ENCODE results near the gene PLXNC1. TPM values are rescaled to one million over a fixed set of nuclear protein-coding genes. Genes with fewer than 3 reads are reported as not detected.

Gene PLXNC1
- polyA plus RNA-seq, 1 experiment, result 2.2 TPM

DNA sequence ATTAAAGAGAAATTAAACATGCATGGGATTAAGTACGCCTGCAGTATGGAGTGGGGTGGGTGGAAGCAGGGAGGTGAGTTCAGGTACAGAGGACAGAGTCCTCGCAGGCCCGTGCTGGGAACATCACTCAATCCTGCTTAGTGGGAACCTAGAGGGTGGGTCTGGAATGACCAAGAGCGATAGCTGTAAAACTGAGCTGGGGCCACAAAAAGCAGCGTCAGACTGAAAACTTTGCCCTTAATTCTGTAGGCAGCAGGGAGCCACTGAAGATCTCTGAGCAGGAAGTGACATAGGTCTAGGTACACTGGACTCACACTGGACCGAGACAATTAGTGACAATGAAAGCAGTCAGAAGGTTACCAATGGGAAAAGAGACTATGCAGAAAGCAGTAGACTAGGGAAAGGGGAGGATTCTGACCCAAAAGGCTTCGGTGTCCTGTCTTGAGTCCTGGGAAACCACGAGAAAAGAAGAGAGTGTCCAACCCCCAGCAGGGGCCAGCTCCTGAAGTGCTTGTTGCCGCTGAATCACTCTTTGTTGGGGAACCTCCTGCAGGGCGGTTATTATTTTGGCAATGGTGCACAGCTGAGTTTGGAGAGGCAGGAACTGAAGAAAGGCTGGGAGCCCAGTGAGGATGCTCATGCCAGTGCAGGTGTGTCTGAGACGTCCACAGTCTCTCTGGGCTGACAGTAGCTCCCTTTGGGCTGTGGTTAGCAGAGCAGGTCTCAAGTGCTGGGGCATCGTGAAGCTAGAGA lies 97.4 kb downstream of the PLXNC1 start:
- Histone ChIP-seq H3K4me3 (ENCODE audit: low read depth, low read length) (no peak overlapping the region), H3K36me3 (ENCODE audit: control insufficient read depth, insufficient read depth, low read length) (no peaks in the 10 kb centered on the region), H3K27me3 (ENCODE audit: control insufficient read depth, insufficient read depth, low read length) (no peaks in the 10 kb centered on the region; the same call in 1 of the 2 replicates)
- CTCF ChIA-PET, result interaction anchor here (1.5 kb wide), 1 partner anchor 9 kb away, joined by 3 read pairs; no protein-coding TSS in a partner anchor
- DNase-seq (ENCODE audit: low read depth), result no peak
- TF ChIP-seq, protein P1, sequence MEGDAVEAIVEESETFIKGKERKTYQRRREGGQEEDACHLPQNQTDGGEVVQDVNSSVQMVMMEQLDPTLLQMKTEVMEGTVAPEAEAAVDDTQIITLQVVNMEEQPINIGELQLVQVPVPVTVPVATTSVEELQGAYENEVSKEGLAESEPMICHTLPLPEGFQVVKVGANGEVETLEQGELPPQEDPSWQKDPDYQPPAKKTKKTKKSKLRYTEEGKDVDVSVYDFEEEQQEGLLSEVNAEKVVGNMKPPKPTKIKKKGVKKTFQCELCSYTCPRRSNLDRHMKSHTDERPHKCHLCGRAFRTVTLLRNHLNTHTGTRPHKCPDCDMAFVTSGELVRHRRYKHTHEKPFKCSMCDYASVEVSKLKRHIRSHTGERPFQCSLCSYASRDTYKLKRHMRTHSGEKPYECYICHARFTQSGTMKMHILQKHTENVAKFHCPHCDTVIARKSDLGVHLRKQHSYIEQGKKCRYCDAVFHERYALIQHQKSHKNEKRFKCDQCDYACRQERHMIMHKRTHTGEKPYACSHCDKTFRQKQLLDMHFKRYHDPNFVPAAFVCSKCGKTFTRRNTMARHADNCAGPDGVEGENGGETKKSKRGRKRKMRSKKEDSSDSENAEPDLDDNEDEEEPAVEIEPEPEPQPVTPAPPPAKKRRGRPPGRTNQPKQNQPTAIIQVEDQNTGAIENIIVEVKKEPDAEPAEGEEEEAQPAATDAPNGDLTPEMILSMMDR (IDR thresholded peaks at IDR 0.05; ENCODE audit: insufficient read depth, low read depth, low read length), result no peak
- POLR2A ChIA-PET, result interaction anchor here (0.5 kb wide), 1 partner anchor 190 kb away, joined by 3 read pairs; no protein-coding TSS in a partner anchor

DNA sequence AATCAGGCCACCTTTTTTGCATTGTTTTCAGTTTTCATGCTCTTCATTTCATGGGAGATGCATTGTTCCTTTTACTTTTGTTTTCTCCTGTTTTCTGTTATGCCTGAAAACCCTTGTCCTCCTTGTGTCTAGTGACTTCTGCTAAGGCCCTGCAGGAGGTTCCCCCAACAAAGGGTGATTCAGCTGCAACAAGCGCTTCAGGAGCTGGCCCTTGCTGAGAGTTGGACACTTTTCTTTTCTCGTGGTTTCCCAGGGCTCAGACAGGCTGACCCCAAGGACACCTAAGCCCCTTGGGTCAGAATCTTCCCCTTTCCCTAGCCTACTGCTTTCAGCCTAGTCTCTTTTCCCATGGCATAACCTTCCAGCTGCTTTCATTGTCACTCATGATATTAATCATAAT lies 98.9 kb downstream of the PLXNC1 start:
- no peak overlapping the region for H3K4me3 ChIP-seq (ENCODE audit: low read depth, low read length)
- TF ChIP-seq, protein P1 (IDR thresholded peaks at IDR 0.05; ENCODE audit: insufficient read depth, low read depth, low read length), result no peak
- DNase-seq (ENCODE audit: low read depth), result no peak
- H3K27me3 ChIP-seq (ENCODE audit: control insufficient read depth, insufficient read depth, low read length), result no peaks in the 10 kb centered on the region; the same call in 1 of the 2 replicates
- H3K36me3 ChIP-seq (ENCODE audit: control insufficient read depth, insufficient read depth, low read length), result no peaks in the 10 kb centered on the region
- POLR2A ChIA-PET, result no interaction called here
- CTCF ChIA-PET, result interaction anchor here (0.9 to 1.5 kb wide), 2 partner anchors 8 to 41 kb away, joined by 3 read pairs; no protein-coding TSS in a partner anchor

DNA sequence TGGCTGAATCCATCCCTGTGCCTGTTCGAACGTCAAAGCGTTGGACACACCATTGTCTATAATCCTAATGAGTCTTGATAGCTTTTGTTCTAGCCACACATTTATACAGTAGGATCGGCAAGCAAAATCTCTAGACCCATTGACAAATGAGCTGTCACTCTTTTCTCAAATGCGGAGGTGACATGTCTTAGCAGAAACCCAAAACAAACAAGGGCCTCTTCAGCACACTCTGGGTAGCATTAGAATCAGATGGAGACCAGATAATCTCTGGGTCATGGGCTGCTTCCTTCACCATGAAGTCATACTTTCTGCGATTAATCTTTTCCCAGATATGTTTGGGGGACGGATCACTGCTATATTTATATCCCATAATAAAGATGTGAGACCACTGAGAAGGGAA lies 100.2 kb downstream of the PLXNC1 start:
- H3K36me3 ChIP-seq (ENCODE audit: control insufficient read depth, insufficient read depth, low read length), result no peaks in the 10 kb centered on the region
- ChIA-PET CTCF (no interaction called here), POLR2A (no interaction called here)
- no peak for DNase-seq (ENCODE audit: low read depth)
- no peaks in the 10 kb centered on the region; the same call in 1 of the 2 replicates for H3K27me3 ChIP-seq (ENCODE audit: control insufficient read depth, insufficient read depth, low read length)
- TF ChIP-seq, protein P1 (IDR thresholded peaks at IDR 0.05; ENCODE audit: insufficient read depth, low read depth, low read length), result no peak
- no peak overlapping the region for H3K4me3 ChIP-seq (ENCODE audit: low read depth, low read length)

DNA sequence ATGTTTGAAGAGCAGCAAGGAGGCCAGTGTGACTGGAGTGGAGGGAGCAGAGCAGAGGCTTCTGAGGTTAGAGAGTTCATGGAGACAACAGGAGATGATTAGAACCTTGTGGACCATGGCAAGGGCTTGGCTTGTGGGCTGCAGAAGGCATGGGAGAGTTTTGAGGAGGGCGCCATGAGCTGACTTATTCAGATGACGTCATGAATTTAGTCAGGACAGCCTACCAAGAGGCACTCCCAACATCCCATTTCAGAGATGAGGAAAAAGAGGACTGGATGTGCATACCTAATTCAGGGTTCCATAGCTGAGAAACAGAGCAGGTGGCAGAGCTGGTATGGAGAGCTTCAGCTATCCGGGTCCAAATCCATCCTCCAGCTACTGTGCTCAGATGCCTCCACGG lies 101.8 kb downstream of the PLXNC1 start:
- Histone ChIP-seq H3K4me3 (ENCODE audit: low read depth, low read length) (no peak overlapping the region), H3K36me3 (ENCODE audit: control insufficient read depth, insufficient read depth, low read length) (no peaks in the 10 kb centered on the region), H3K27me3 (ENCODE audit: control insufficient read depth, insufficient read depth, low read length) (no peaks in the 10 kb centered on the region; the same call in 1 of the 2 replicates)
- DNase-seq (ENCODE audit: low read depth), result no peak
- ChIA-PET POLR2A (no interaction called here), CTCF (interaction anchor here (1.7 kb wide), 1 partner anchor 17 kb away, joined by 4 read pairs; no protein-coding TSS in a partner anchor)
- TF ChIP-seq, protein P1 (IDR thresholded peaks at IDR 0.05; ENCODE audit: insufficient read depth, low read depth, low read length), result no peak

DNA sequence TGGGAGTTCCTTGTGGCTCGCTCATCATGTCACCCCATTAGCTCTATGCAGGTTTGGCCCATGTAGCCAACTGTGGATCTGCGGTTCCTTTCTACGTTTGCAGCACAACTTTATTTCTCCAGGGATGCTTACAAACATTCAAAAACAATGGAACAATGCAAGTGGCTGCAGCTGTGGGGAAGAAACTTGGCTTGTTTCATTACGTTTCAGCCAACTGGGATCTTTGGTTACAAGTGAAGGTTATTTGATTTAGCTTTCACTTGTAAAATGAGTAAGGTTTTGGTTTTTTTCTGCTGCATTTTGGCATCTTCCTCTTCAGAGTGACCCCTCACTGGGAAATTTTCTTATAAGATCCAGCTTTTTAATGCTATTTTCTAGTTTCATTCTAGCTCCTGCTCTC lies 105.9 kb downstream of the PLXNC1 start:
- Histone ChIP-seq H3K4me3 (ENCODE audit: low read depth, low read length) (no peak overlapping the region), H3K36me3 (ENCODE audit: control insufficient read depth, insufficient read depth, low read length) (no peaks in the 10 kb centered on the region), H3K27me3 (ENCODE audit: control insufficient read depth, insufficient read depth, low read length) (no peaks in the 10 kb centered on the region; the same call in 1 of the 2 replicates)
- no peak for DNase-seq (ENCODE audit: low read depth)
- TF ChIP-seq, protein P1 (IDR thresholded peaks at IDR 0.05; ENCODE audit: insufficient read depth, low read depth, low read length), result no peak
- ChIA-PET POLR2A (no interaction called here), CTCF (no interaction called here)

Measured in BJ (cell line).